HCT116 (cell line): ENCODE results near the gene CERS3. TPM values are rescaled to one million over a fixed set of nuclear protein-coding genes. Genes with fewer than 3 reads are reported as not detected.

ENCODE experiments used
- ATAC-seq: fragments of 200-7000 bp; cut with Tn5 transposase; 2 replicates; pipeline ENCODE4 v1.9.1; 2020; ENCODE audit warnings: mild to moderate bottlenecking, moderate library complexity
- BruUV-seq: library from RNA; stranded (reverse); fragments of 400-500 nt; replicated peaks from 2 replicates; lab custom pipeline; 2021; lab: Mats Ljungman, UMichigan
- CTCF ChIA-PET: fragments of 300-600 bp; sonication (Branson Sonifier 250); formaldehyde crosslinking; loops from one replicate; lab custom pipeline; 2021; ENCODE audit warnings: antibody characterized with exemption; lab: Charles Lee
- POLR2A ChIA-PET: fragments of 300-600, 350-600 bp; sonication (Branson Sonifier 250); formaldehyde crosslinking; loops from one replicate; lab custom pipeline; 2021; ENCODE audit warnings: antibody characterized with exemption; lab: Charles Lee
- RAD21 ChIA-PET, 2 experiments: fragments of 300-600 bp; sonication (Branson Sonifier 250); formaldehyde crosslinking; loops; one replicate each; lab custom pipeline; 2023; ENCODE audit warnings: low total read pairs in 2 of 2; ENCODE audit not compliant: uncharacterized antibody in 2 of 2, unreplicated experiment in 2 of 2, low non-redundant PET in 1 of 2; lab: Charles Lee
- DNase-seq: peaks from one replicate; pipeline ENCODE4 v3.0.0-alpha.2; 2010; ENCODE audit warnings: low read depth, low spot score
- H2AFZ ChIP-seq: fragments of 200-600 bp; shearing (Covaris generic), sonication (generic); 2 replicates; pipeline ENCODE4 v1.6.1; 2017; ENCODE audit warnings: low read depth, mixed run types, mixed read lengths, antibody characterized with exemption, low read length; ENCODE audit not compliant: poor library complexity, severe bottlenecking
- H3K27ac ChIP-seq: 2 replicates; pipeline ENCODE4 v1.5.1; 2012; ENCODE audit warnings: low read depth, low read length
- H3K27me3 ChIP-seq: fragments of 200-600 bp; sonication (generic); 2 replicates; pipeline ENCODE4 v1.6.1; 2016; ENCODE audit warnings: mixed run types, low read length, mixed read lengths; ENCODE audit not compliant: insufficient read depth
- H3K36me3 ChIP-seq, 2 experiments: fragments of 200-500 bp in 1 of 2; fragments of 200-600 bp in 1 of 2; sonication (Bioruptor generic) in 1 of 2; sonication (generic) in 1 of 2; 2 replicates each; pipeline versions ENCODE4 v1.5.1 to v1.6.1; 2014 to 2016; ENCODE audit warnings: low read length in 2 of 2, inconsistent platforms in 1 of 2, mixed read lengths in 1 of 2, mixed run types in 1 of 2; ENCODE audit not compliant: insufficient read depth in 2 of 2, control insufficient read depth in 1 of 2
- H3K4me1 ChIP-seq, 2 experiments: fragments of 200-600 bp in 1 of 2; sonication (generic) in 1 of 2; 2 replicates each; pipeline versions ENCODE4 v1.5.1 to v1.6.1; 2012 to 2017; ENCODE audit warnings: low read length in 2 of 2, inconsistent platforms in 1 of 2, mild to moderate bottlenecking in 1 of 2, mixed read lengths in 1 of 2, mixed run types in 1 of 2, moderate library complexity in 1 of 2; ENCODE audit not compliant: insufficient read depth in 2 of 2, control insufficient read depth in 1 of 2
- H3K4me2 ChIP-seq: fragments of 200-600 bp; sonication (generic); 2 replicates; pipeline ENCODE4 v1.6.1; 2017; ENCODE audit warnings: mixed run types, low read length, mixed read lengths
- H3K4me3 ChIP-seq, 2 experiments: fragments of 200-600 bp in 1 of 2; sonication (generic) in 1 of 2; replicated peaks in 1 of 2; 2 replicates each; pipeline ENCODE4 v1.5.1; 2011 to 2016; ENCODE audit warnings: low read length in 2 of 2, control low read depth in 1 of 2, low read depth in 1 of 2, mild to moderate bottlenecking in 1 of 2, mixed read lengths in 1 of 2, mixed run types in 1 of 2
- H3K79me2 ChIP-seq: fragments of 200-600 bp; sonication (generic); 2 replicates; pipeline ENCODE4 v1.6.1; 2017; ENCODE audit warnings: mild to moderate bottlenecking, mixed run types, low read length, moderate library complexity, mixed read lengths; ENCODE audit not compliant: insufficient read depth
- H3K9ac ChIP-seq: fragments of 200-600 bp; sonication (generic); 2 replicates; pipeline ENCODE4 v1.6.1; 2016; ENCODE audit warnings: low read length, mixed read lengths
- H3K9me2 ChIP-seq: fragments of 200-600 bp; sonication (generic), shearing (Covaris generic); 2 replicates; pipeline ENCODE4 v1.6.1; 2017; ENCODE audit warnings: mixed run types, mild to moderate bottlenecking, moderate library complexity; ENCODE audit not compliant: insufficient read depth
- H3K9me3 ChIP-seq, 2 experiments: fragments of 200-500 bp in 1 of 2; fragments of 200-600 bp in 1 of 2; sonication (Bioruptor generic) in 1 of 2; sonication (generic) in 1 of 2; 2 replicates each; pipeline ENCODE4 v1.6.1; 2014 to 2017; ENCODE audit warnings: low read length in 2 of 2, mixed read lengths in 2 of 2, inconsistent platforms in 1 of 2, low read depth in 1 of 2, mild to moderate bottlenecking in 1 of 2, mixed run types in 1 of 2, moderate library complexity in 1 of 2; ENCODE audit not compliant: control insufficient read depth in 1 of 2, insufficient read depth in 1 of 2
- H4K20me1 ChIP-seq: fragments of 200-600 bp; sonication (generic), shearing (Covaris generic); 2 replicates; pipeline ENCODE4 v1.6.1; 2017; ENCODE audit warnings: mixed run types, mild to moderate bottlenecking, moderate library complexity; ENCODE audit not compliant: insufficient read depth
- ATF3 ChIP-seq: IDR thresholded peaks from 2 replicates; pipeline ENCODE4 v1.6.1; 2012
- CBX3 ChIP-seq: IDR thresholded peaks from 2 replicates; pipeline ENCODE4 v1.6.1; 2012; ENCODE audit warnings: low read depth
- EGR1 ChIP-seq: IDR thresholded peaks from 2 replicates; pipeline ENCODE4 v1.6.1; 2012; ENCODE audit warnings: low read depth
- ELF1 ChIP-seq: IDR thresholded peaks from 2 replicates; pipeline ENCODE4 v1.6.1; 2012; ENCODE audit warnings: low read depth, borderline replicate concordance
- EZH2 ChIP-seq: fragments of 200-600 bp; sonication (generic); IDR thresholded peaks from 2 replicates; pipeline ENCODE4 v1.6.1; 2017; ENCODE audit warnings: antibody characterized with exemption, mixed run types
- EZH2phosphoT487 ChIP-seq: fragments of 200-600 bp; IDR thresholded peaks from 2 replicates; pipeline ENCODE4 v1.6.1; 2018; ENCODE audit warnings: antibody characterized with exemption, borderline replicate concordance
- FOSL1 ChIP-seq: IDR thresholded peaks from 2 replicates; pipeline ENCODE4 v1.6.1; 2012; ENCODE audit warnings: low read depth
- JUND ChIP-seq: IDR thresholded peaks from 2 replicates; pipeline ENCODE4 v1.6.1; 2012
- MAX ChIP-seq: IDR thresholded peaks from 2 replicates; pipeline ENCODE4 v1.6.1; 2012
- POLR2A ChIP-seq: IDR thresholded peaks from 2 replicates; pipeline ENCODE4 v1.7.0; 2011; ENCODE audit warnings: borderline replicate concordance; ENCODE audit not compliant: insufficient read depth, insufficient read length; ENCODE audit errors: extremely low read depth
- POLR2AphosphoS5 ChIP-seq: IDR thresholded peaks from 2 replicates; pipeline ENCODE4 v1.6.1; 2011; ENCODE audit warnings: mild to moderate bottlenecking, low read depth, low read length, moderate library complexity
- RAD21 ChIP-seq: IDR thresholded peaks from 2 replicates; pipeline ENCODE4 v1.6.1; 2012; ENCODE audit warnings: low read depth, mild to moderate bottlenecking
- REST ChIP-seq: IDR thresholded peaks from 2 replicates; pipeline ENCODE4 v1.6.1; 2012; ENCODE audit warnings: low read depth
- SIN3A ChIP-seq: IDR thresholded peaks from 2 replicates; pipeline ENCODE4 v1.6.1; 2012; ENCODE audit warnings: low read depth
- SP1 ChIP-seq: IDR thresholded peaks from 2 replicates; pipeline ENCODE4 v1.6.1; 2012; ENCODE audit warnings: low read depth
- SRF ChIP-seq: IDR thresholded peaks from 2 replicates; pipeline ENCODE4 v1.6.1; 2012; ENCODE audit warnings: low read depth
- TCF7L2 ChIP-seq: IDR thresholded peaks from 2 replicates; pipeline ENCODE4 v1.7.0; 2011; ENCODE audit warnings: borderline replicate concordance, inconsistent platforms; ENCODE audit not compliant: insufficient read depth, insufficient read length; ENCODE audit errors: extremely low read depth
- YY1 ChIP-seq: IDR thresholded peaks from 2 replicates; pipeline ENCODE4 v1.6.1; 2011; ENCODE audit warnings: low read length, low read depth, moderate library complexity, mild to moderate bottlenecking; ENCODE audit not compliant: insufficient replicate concordance; ENCODE audit errors: extremely low read depth
- ZFX ChIP-seq: fragments of 450-650 bp; IDR thresholded peaks from 2 replicates; pipeline ENCODE4 v1.6.1; 2017
- intact Hi-C: fragments of 100-400 bp; cut with micrococcal nuclease; formaldehyde crosslinking; loops from 2 replicates; pipeline ENCODE4 v1.10.0; 2022
- total RNA-seq: library from RNA; stranded (reverse); gene quantifications from one replicate; pipeline ENCODE4 v1.2.1, GENCODE V29; 2021; ENCODE audit not compliant: unreplicated experiment

The CERS3 gene
- total RNA-seq, 1 experiment from 2014 or later = not detected

GRCh38 chr15:100566850-100567628 lies 38.3 kb upstream of the CERS3 start:
- RAD21 ChIA-PET = no interaction called here
- no peak overlapping the region for H3K27ac ChIP-seq

More at GRCh38 chr15:100566850-100567628, 38.3 kb upstream of the CERS3 start:
- TF ChIP-seq EGR1 (no peak), JUND (no peak), EZH2 (no peak), EZH2phosphoT487 (no peak), RAD21 (no peak), SIN3A (no peak), POLR2AphosphoS5 (no peak), REST (no peak), SP1 (no peak), FOSL1 (no peak), YY1 (no peak), MAX (no peak), ZFX (no peak), CBX3 (no peak), TCF7L2 (no peak), SRF (no peak), ELF1 (no peak), ATF3 (no peak), POLR2A (no peak)
- no peak overlapping the region for H3K4me3 ChIP-seq
- H3K27me3 ChIP-seq = no peaks in the 10 kb centered on the region
- CTCF ChIA-PET = no interaction called here
- intact Hi-C loops = no loop called here
- DNase-seq (no peak), ATAC-seq (no peak)
- no peaks in the 10 kb centered on the region for H3K4me1 ChIP-seq
- H3K9me2 ChIP-seq = no peaks in the 10 kb centered on the region
- no peak overlapping the region for H3K9ac ChIP-seq
- no peak overlapping the region for H3K4me2 ChIP-seq
- H4K20me1 ChIP-seq = no peaks in the 10 kb centered on the region; the same call in 1 of the 2 replicates
- H3K9me3 ChIP-seq = no peaks in the 10 kb centered on the region
- no TSS peak for BruUV-seq
- H3K36me3 ChIP-seq = peaks cover 0 to 9% of the 10 kb centered on the region in 2 experiments
- H2AFZ ChIP-seq = no peak overlapping the region
- H3K79me2 ChIP-seq = no peaks in the 10 kb centered on the region
- POLR2A ChIA-PET = no interaction called here
